Activated T-helper 1 cell treated with anti-CD3 and anti-CD28 coated beads, Interleukin-12 subunit alpha, Interleukin-12 subunit beta, Interleukin-2, Interleukin-4 antibody, amounts not matched to agents 30 ng/mL and 10 ng/mL and 1 ng/mL, durations not matched to agents 14 hours and 24 hours and 36 hours (primary cell): ENCODE data around the gene PIP5K1B. TPM values are rescaled to one million over a fixed set of nuclear protein-coding genes. Genes with fewer than 3 reads are reported as not detected.
A peak's percentile ranks its signal among the peaks of the same experiment; 100 is the strongest.

ENCODE experiments used
- DNase-seq: peaks from one replicate; pipeline ENCODE4 v3.0.0; 2021; ENCODE audit warnings: low spot score
- H3K27ac Mint-ChIP-seq: one replicate; pipeline ENCODE4 v1.8.0; 2021; ENCODE audit warnings: mild to moderate bottlenecking, mixed read lengths
- H3K27me3 Mint-ChIP-seq: one replicate; pipeline ENCODE4 v1.8.0; 2022; ENCODE audit warnings: mild to moderate bottlenecking, moderate library complexity, mixed read lengths; ENCODE audit not compliant: insufficient read depth
- H3K36me3 Mint-ChIP-seq: one replicate; pipeline ENCODE4 v1.8.0; 2021; ENCODE audit warnings: low read depth, mixed read lengths
- H3K4me1 Mint-ChIP-seq: one replicate; pipeline ENCODE4 v1.8.0; 2021; ENCODE audit warnings: low read depth, mixed read lengths
- H3K4me3 Mint-ChIP-seq: one replicate; pipeline ENCODE4 v1.8.0; 2021; ENCODE audit warnings: mild to moderate bottlenecking, moderate library complexity, mixed read lengths
- H3K9me3 Mint-ChIP-seq: one replicate; pipeline ENCODE4 v1.8.0; 2021; ENCODE audit warnings: mixed read lengths
- intact Hi-C: fragments of 100-400 bp; cut with micrococcal nuclease; formaldehyde crosslinking; loops from one replicate; pipeline ENCODE4 v1.15.1; 2024
- total RNA-seq: library from RNA; stranded (reverse); gene quantifications from 2 replicates; pipeline ENCODE4 v1.2.3, GENCODE V29; 2022

PIP5K1B gene
- total RNA-seq, 1 donor from 2014 or later = 77.4 TPM

DNA sequence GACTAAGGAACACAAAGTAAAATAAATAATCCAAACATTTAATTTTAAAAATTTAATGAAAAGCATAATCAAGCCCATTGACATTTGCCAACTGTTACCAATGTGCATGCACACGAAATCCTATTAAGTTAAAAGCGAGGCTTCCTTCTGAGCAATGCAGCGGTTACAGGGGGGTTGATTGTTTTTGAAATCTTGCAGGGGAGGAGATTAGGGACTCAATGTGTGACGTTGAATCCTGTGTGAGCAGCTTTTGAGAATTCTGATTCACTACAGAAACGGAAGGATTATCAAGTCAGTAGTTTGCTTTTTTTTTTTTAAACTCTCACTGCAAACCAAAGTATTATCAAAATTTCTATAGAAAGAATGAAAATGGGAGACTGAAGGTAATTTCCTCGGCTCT, 199.4 kb downstream of the PIP5K1B start:
- Mint-ChIP-seq H3K27ac (no peak overlapping the region), H3K27me3 (no peaks in the 10 kb centered on the region), H3K36me3 (peaks cover 6% of the 10 kb centered on the region), H3K9me3 (no peaks in the 10 kb centered on the region), H3K4me1 (peaks cover 17% of the 10 kb centered on the region), H3K4me3 (no peak overlapping the region)
- intact Hi-C loops = no loop called here
- no peak for DNase-seq

- no peak for DNase-seq
- no peaks in the 10 kb centered on the region for H3K27me3 Mint-ChIP-seq
- H3K36me3 Mint-ChIP-seq = peaks cover 6% of the 10 kb centered on the region
- H3K4me1 Mint-ChIP-seq = peaks cover 17% of the 10 kb centered on the region
- no peaks in the 10 kb centered on the region for H3K9me3 Mint-ChIP-seq
- no peak overlapping the region for H3K27ac Mint-ChIP-seq
- intact Hi-C loops = no loop called here
- H3K4me3 Mint-ChIP-seq = no peak overlapping the region
Measured at GRCh38 chr9:68905129-68905528, 200.1 kb downstream of the PIP5K1B start.

DNA sequence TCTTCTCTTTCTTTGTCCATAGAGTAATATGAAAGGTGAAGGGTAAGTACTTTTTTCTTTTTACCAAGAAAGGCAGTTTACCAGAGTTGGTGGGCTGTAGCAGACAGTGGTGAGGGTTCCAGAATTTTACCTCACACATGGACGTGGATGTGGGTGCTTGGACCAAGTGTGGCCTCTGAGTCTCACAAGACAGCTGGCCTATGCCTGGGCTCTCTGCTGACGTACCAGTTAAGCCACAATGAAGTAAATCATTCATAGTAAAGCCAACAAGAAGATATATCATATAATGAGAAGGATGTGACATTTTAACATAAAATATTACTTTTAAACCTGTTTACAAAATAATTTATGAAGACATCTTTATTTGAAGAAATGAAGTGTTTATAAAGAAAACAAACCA, 202.9 kb downstream of the PIP5K1B start:
- no peaks in the 10 kb centered on the region for H3K27me3 Mint-ChIP-seq
- H3K27ac Mint-ChIP-seq = no peak overlapping the region
- peaks cover 13% of the 10 kb centered on the region for H3K36me3 Mint-ChIP-seq
- H3K4me1 Mint-ChIP-seq = peaks cover 27% of the 10 kb centered on the region
- no peak for DNase-seq
- H3K9me3 Mint-ChIP-seq = no peaks in the 10 kb centered on the region
- H3K4me3 Mint-ChIP-seq = no peak overlapping the region
- intact Hi-C loops = no loop called here

- no peak for DNase-seq
- peaks cover 17% of the 10 kb centered on the region for H3K36me3 Mint-ChIP-seq
- intact Hi-C loops = loop anchor here (2.0 kb wide), 1 partner anchor 16 kb away; no protein-coding TSS in a partner anchor
- no peak overlapping the region for H3K4me3 Mint-ChIP-seq
- peaks cover 32% of the 10 kb centered on the region for H3K4me1 Mint-ChIP-seq
- H3K9me3 Mint-ChIP-seq = no peaks in the 10 kb centered on the region
- no peak overlapping the region for H3K27ac Mint-ChIP-seq
- H3K27me3 Mint-ChIP-seq = peaks cover 3% of the 10 kb centered on the region
Measured at GRCh38 chr9:68912561-68912960, 207.5 kb downstream of the PIP5K1B start.

- intact Hi-C loops = loop anchor here (2.0 kb wide), 1 partner anchor 16 kb away; no protein-coding TSS in a partner anchor
- H3K9me3 Mint-ChIP-seq = no peaks in the 10 kb centered on the region
- H3K36me3 Mint-ChIP-seq = peaks cover 14% of the 10 kb centered on the region
- peaks cover 37% of the 10 kb centered on the region for H3K4me1 Mint-ChIP-seq
- DNase-seq = no peak
- no peak overlapping the region for H3K27ac Mint-ChIP-seq
- peaks cover 3% of the 10 kb centered on the region for H3K27me3 Mint-ChIP-seq
- H3K4me3 Mint-ChIP-seq = no peak overlapping the region
Measured at GRCh38 chr9:68913054-68913453, 208.0 kb downstream of the PIP5K1B start.

DNA sequence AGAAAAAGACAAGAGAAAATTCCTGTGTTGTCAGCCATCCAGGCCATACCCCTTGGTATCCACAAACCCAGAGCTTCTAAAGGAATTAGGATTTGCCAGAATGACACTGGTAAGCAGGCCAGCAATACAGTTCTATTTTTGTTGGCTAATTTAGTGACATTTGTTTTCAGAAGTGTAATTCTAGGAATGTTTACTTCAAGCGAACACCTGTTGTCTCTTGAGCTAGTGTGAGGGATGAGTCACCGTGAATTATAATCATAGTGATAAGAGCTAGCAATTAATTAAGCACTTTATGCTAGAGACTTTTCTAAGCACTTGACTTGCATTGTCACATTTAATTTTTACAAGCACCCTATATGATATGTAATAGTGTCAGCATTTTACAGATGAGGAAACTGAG, 209.7 kb downstream of the PIP5K1B start:
- H3K4me3 Mint-ChIP-seq = no peak overlapping the region
- no peak for DNase-seq
- H3K4me1 Mint-ChIP-seq = peaks cover 48% of the 10 kb centered on the region
- intact Hi-C loops = loop anchor here (5.0 kb wide), 3 partner anchors 67 to 207 kb away; partner anchors contain the start of gene PIP5K1B
- peaks cover 17% of the 10 kb centered on the region for H3K36me3 Mint-ChIP-seq
- H3K9me3 Mint-ChIP-seq = no peaks in the 10 kb centered on the region
- H3K27me3 Mint-ChIP-seq = peaks cover 3% of the 10 kb centered on the region
- H3K27ac Mint-ChIP-seq = no peak overlapping the region

DNA sequence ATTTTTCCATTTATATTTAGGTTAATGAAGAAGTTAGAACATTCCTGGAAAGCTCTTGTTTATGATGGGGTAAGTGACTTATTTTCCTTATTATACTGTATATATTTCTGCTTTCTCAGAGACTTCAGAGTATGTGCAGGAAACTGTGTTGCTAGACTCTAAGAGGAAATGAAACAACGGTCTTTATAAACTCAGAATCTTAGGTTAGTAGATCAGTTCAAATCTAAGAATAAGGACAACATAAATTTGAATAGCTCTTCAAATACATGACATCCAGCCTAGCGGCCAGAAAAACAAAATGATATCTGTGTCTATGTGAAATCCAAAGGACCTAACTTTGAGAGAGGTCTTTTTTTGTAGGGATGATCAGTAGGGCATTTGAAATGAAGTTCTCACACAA, 214.6 kb downstream of the PIP5K1B start:
- peaks cover 3% of the 10 kb centered on the region for H3K27me3 Mint-ChIP-seq
- DNase-seq = no peak
- peaks cover 25% of the 10 kb centered on the region for H3K36me3 Mint-ChIP-seq
- H3K4me1 Mint-ChIP-seq = peaks cover 45% of the 10 kb centered on the region
- no peak overlapping the region for H3K27ac Mint-ChIP-seq
- intact Hi-C loops = loop anchor here (5.0 kb wide), 3 partner anchors 72 to 212 kb away; partner anchors contain the start of gene PIP5K1B
- no peak overlapping the region for H3K4me3 Mint-ChIP-seq
- no peaks in the 10 kb centered on the region for H3K9me3 Mint-ChIP-seq

- DNase-seq = no peak
- Mint-ChIP-seq H3K4me3 (no peak overlapping the region), H3K27ac (peak overlapping the region; percentile 11), H3K4me1 (peaks cover 33% of the 10 kb centered on the region), H3K27me3 (no peaks in the 10 kb centered on the region), H3K9me3 (no peaks in the 10 kb centered on the region), H3K36me3 (peaks cover 22% of the 10 kb centered on the region)
- intact Hi-C loops = no loop called here
Measured at GRCh38 chr9:68920921-68921320, 215.9 kb downstream of the PIP5K1B start.

GRCh38 chr9:68923480-68923879, 218.4 kb downstream of the PIP5K1B start:
- Mint-ChIP-seq H3K4me3 (no peak overlapping the region), H3K36me3 (peaks cover 16% of the 10 kb centered on the region)

DNA sequence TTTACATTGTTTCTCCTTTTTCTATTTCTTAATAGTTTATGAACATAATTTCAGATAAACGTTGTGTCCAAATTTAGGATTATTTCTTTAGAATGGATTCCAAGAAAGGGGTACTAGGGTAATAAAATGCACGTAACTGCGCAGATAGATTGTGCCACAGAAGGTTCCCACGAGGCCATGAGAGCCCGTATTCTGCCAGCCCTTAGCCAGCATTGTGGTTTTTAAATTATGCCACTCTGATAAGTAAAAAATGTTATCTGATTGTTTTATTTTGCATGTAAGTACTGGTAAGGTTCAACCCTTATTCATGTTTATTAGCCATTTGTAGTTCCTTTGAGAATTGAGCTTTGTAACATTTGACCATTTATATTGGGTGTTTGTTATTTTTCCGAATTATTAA, 220.1 kb downstream of the PIP5K1B start:
- Mint-ChIP-seq H3K9me3 (no peaks in the 10 kb centered on the region), H3K27me3 (peaks cover 16% of the 10 kb centered on the region), H3K4me3 (no peak overlapping the region), H3K4me1 (peaks cover 6% of the 10 kb centered on the region), H3K36me3 (peaks cover 19% of the 10 kb centered on the region), H3K27ac (no peak overlapping the region)
- DNase-seq = no peak
- intact Hi-C loops = no loop called here

More at GRCh38 chr9:68923480-68923879, 218.4 kb downstream of the PIP5K1B start:
- intact Hi-C loops = no loop called here
- H3K27me3 Mint-ChIP-seq = peaks cover 10% of the 10 kb centered on the region
- H3K4me1 Mint-ChIP-seq = peaks cover 17% of the 10 kb centered on the region
- no peak overlapping the region for H3K27ac Mint-ChIP-seq
- no peaks in the 10 kb centered on the region for H3K9me3 Mint-ChIP-seq
- DNase-seq = no peak

GRCh38 chr9:68927165-68927564, 222.1 kb downstream of the PIP5K1B start:
- H3K4me3 Mint-ChIP-seq = no peak overlapping the region
- intact Hi-C loops = no loop called here
- no peak overlapping the region for H3K27ac Mint-ChIP-seq
- H3K27me3 Mint-ChIP-seq = peaks cover 20% of the 10 kb centered on the region
- peaks cover 14% of the 10 kb centered on the region for H3K4me1 Mint-ChIP-seq
- H3K36me3 Mint-ChIP-seq = peaks cover 18% of the 10 kb centered on the region
- DNase-seq = no peak
- H3K9me3 Mint-ChIP-seq = no peaks in the 10 kb centered on the region

DNA sequence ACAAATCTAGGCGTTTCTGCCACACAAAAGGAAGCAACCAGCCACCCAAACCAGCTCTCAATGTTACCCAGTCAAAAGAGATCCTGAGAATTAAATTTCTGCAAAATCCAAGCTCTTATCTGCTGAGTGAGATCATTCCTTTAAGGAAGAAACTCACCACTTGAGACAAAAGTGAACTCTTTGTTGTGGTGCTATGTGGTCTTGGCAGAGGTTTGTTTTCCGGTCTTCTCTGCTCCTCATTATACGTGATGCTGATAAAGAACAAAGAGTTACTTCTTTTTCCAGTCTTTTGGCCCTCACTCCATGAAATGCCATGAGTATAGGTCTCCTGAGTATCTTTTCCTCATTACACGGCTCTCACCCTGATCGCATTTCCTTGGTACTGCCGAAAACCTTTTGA, 226.8 kb downstream of the PIP5K1B start:
- no peak for DNase-seq
- H3K9me3 Mint-ChIP-seq = no peaks in the 10 kb centered on the region
- intact Hi-C loops = loop anchor here (1.0 to 5.0 kb wide), 2 partner anchors 16 to 130 kb away; no protein-coding TSS in a partner anchor
- no peak overlapping the region for H3K4me3 Mint-ChIP-seq
- peaks cover 26% of the 10 kb centered on the region for H3K4me1 Mint-ChIP-seq
- H3K27me3 Mint-ChIP-seq = peaks cover 24% of the 10 kb centered on the region
- no peak overlapping the region for H3K27ac Mint-ChIP-seq
- peaks cover 19% of the 10 kb centered on the region for H3K36me3 Mint-ChIP-seq

GRCh38 chr9:68932458-68932857, 227.4 kb downstream of the PIP5K1B start:
- Mint-ChIP-seq H3K4me1 (peaks cover 26% of the 10 kb centered on the region), H3K9me3 (no peaks in the 10 kb centered on the region), H3K4me3 (no peak overlapping the region), H3K27me3 (peaks cover 24% of the 10 kb centered on the region), H3K27ac (no peak overlapping the region), H3K36me3 (peaks cover 19% of the 10 kb centered on the region)
- intact Hi-C loops = loop anchor here (5.0 kb wide), 1 partner anchor 130 kb away; no protein-coding TSS in a partner anchor
- no peak for DNase-seq
